Measurements from ENCODE around the gene LTC4S.

GRCh38 chr5:179823937-179824744, 30.4 kb downstream of the LTC4S start:
- TF ChIP-seq CTCF (IDR thresholded peaks at IDR 0.05) = no peak
- TF ChIP-seq EP300 (IDR thresholded peaks at IDR 0.05) = no peak
- no peak for TF ChIP-seq POLR2A (IDR thresholded peaks at IDR 0.05)
